Measurements from ENCODE around the gene UPK1B. TPM values are rescaled to one million over a fixed set of nuclear protein-coding genes. Genes with fewer than 3 reads are reported as not detected.
"Not testable (repeated sequence)": the region's sequence is repeated elsewhere in the genome, so short reads cannot be mapped to it uniquely, and the experiment has no call there.

The UPK1B gene
- polyA plus RNA-seq, 4 donors = 0.40 TPM; not detected in 3

- Histone ChIP-seq H3K9me3 (ENCODE audit: control insufficient read depth in 2 of 2, insufficient read depth in 1 of 2, low read depth in 1 of 2, low read length in 1 of 2) (peaks cover 0 to 7% of the 10 kb centered on the region in 2 donors), H3K27me3 (ENCODE audit: control insufficient read depth in 3 of 3, insufficient read depth in 3 of 3, low read length in 3 of 3) (no peaks in the 10 kb centered on the region), H3K4me1 (ENCODE audit: control insufficient read depth in 3 of 3, insufficient read depth in 2 of 3, low read depth in 1 of 3, low read length in 2 of 3) (peaks cover 0 to 10% (median 4%) of the 10 kb centered on the region in 3 donors), H3K27ac (ENCODE audit: low read depth in 1 of 3, low read length in 2 of 3) (peak within 1 kb of the TSS; percentile 94 to 98 (median 97)), H3K36me3 (ENCODE audit: control insufficient read depth in 3 of 3, insufficient read depth in 2 of 3, low read depth in 1 of 3, low read length in 3 of 3) (peaks cover 0 to 4% (median 0%) of the 10 kb centered on the region in 3 donors), H3K4me3 (ENCODE audit: low read depth in 1 of 3, low read length in 3 of 3) (peak within 1 kb of the TSS; percentile 68 to 90 (median 74))
- 1% methylated on average over 45 to 70 of the region's 70 CpGs for WGBS, 3 donors
- FAIRE-seq = no peak
- peak; percentile 89 to 95 for DNase-seq
These were observed 67.4 kb downstream of the UPK1B start, which contains the start of gene B4GALT4 for GRCh38 chr3:119240591-119241434. B4GALT4 (minus strand) TSS chr3:119240878; CDS start chr3:119230099, 10,779 bp downstream.

- H3K4me3 ChIP-seq (ENCODE audit: low read depth in 1 of 3, low read length in 3 of 3); DNase-seq; FAIRE-seq; H3K36me3 ChIP-seq (ENCODE audit: control insufficient read depth in 3 of 3, insufficient read depth in 2 of 3, low read depth in 1 of 3, low read length in 3 of 3); H3K27ac ChIP-seq (ENCODE audit: low read depth in 1 of 3, low read length in 2 of 3); H3K4me1 ChIP-seq (ENCODE audit: control insufficient read depth in 3 of 3, insufficient read depth in 2 of 3, low read depth in 1 of 3, low read length in 2 of 3); H3K27me3 ChIP-seq (ENCODE audit: control insufficient read depth in 3 of 3, insufficient read depth in 3 of 3, low read length in 3 of 3): not testable (repeated sequence)
- 87 to 88% (median 87%) methylated on average over 38 to 49 of the region's 49 CpGs for WGBS, 3 donors
- peaks cover 0 to 11% of the 10 kb centered on the region in 2 donors for H3K9me3 ChIP-seq (ENCODE audit: control insufficient read depth in 2 of 2, insufficient read depth in 1 of 2, low read depth in 1 of 2, low read length in 1 of 2)
These were observed 69.1 kb downstream of the UPK1B start for GRCh38 chr3:119242387-119243057.

GRCh38 chr3:119243058-119243529 lies 69.7 kb downstream of the UPK1B start:
- DNase-seq = not testable (repeated sequence)

GRCh38 chr3:119243712-119244111 lies 70.3 kb downstream of the UPK1B start:
- FAIRE-seq = no peak
- no peaks in the 10 kb centered on the region for H3K27me3 ChIP-seq (ENCODE audit: control insufficient read depth in 3 of 3, insufficient read depth in 3 of 3, low read length in 3 of 3)
- no peak overlapping the region for H3K4me3 ChIP-seq (ENCODE audit: low read depth in 1 of 3, low read length in 3 of 3)
- DNase-seq = no peak
- no peaks in the 10 kb centered on the region for H3K36me3 ChIP-seq (ENCODE audit: control insufficient read depth in 3 of 3, insufficient read depth in 2 of 3, low read depth in 1 of 3, low read length in 3 of 3)
- H3K9me3 ChIP-seq (ENCODE audit: control insufficient read depth in 2 of 2, insufficient read depth in 1 of 2, low read depth in 1 of 2, low read length in 1 of 2) = peaks cover 0 to 14% of the 10 kb centered on the region in 2 donors
- H3K27ac ChIP-seq (ENCODE audit: low read depth in 1 of 3, low read length in 2 of 3) = no peak overlapping the region
- peaks cover 0 to 5% (median 4%) of the 10 kb centered on the region in 3 donors for H3K4me1 ChIP-seq (ENCODE audit: control insufficient read depth in 3 of 3, insufficient read depth in 2 of 3, low read depth in 1 of 3, low read length in 2 of 3)

More at GRCh38 chr3:119243058-119243529, 69.7 kb downstream of the UPK1B start:
- H3K36me3 ChIP-seq (ENCODE audit: control insufficient read depth in 3 of 3, insufficient read depth in 2 of 3, low read depth in 1 of 3, low read length in 3 of 3); H3K4me1 ChIP-seq (ENCODE audit: control insufficient read depth in 3 of 3, insufficient read depth in 2 of 3, low read depth in 1 of 3, low read length in 2 of 3); H3K27ac ChIP-seq (ENCODE audit: low read depth in 1 of 3, low read length in 2 of 3); FAIRE-seq; H3K27me3 ChIP-seq (ENCODE audit: control insufficient read depth in 3 of 3, insufficient read depth in 3 of 3, low read length in 3 of 3); H3K4me3 ChIP-seq (ENCODE audit: low read depth in 1 of 3, low read length in 3 of 3): not testable (repeated sequence)
- 62 to 63% (median 63%) methylated on average over 5 to 7 of the region's 7 CpGs for WGBS, 3 donors
- peaks cover 0 to 14% of the 10 kb centered on the region in 2 donors for H3K9me3 ChIP-seq (ENCODE audit: control insufficient read depth in 2 of 2, insufficient read depth in 1 of 2, low read depth in 1 of 2, low read length in 1 of 2)

GRCh38 chr3:119245778-119246177 lies 72.4 kb downstream of the UPK1B start:
- Histone ChIP-seq H3K27me3 (ENCODE audit: control insufficient read depth in 3 of 3, insufficient read depth in 3 of 3, low read length in 3 of 3) (no peaks in the 10 kb centered on the region), H3K4me1 (ENCODE audit: control insufficient read depth in 3 of 3, insufficient read depth in 2 of 3, low read depth in 1 of 3, low read length in 2 of 3) (no peaks in the 10 kb centered on the region), H3K4me3 (ENCODE audit: low read depth in 1 of 3, low read length in 3 of 3) (no peak overlapping the region), H3K36me3 (ENCODE audit: control insufficient read depth in 3 of 3, insufficient read depth in 2 of 3, low read depth in 1 of 3, low read length in 3 of 3) (no peaks in the 10 kb centered on the region), H3K27ac (ENCODE audit: low read depth in 1 of 3, low read length in 2 of 3) (no peak overlapping the region), H3K9me3 (ENCODE audit: control insufficient read depth in 2 of 2, insufficient read depth in 1 of 2, low read depth in 1 of 2, low read length in 1 of 2) (peaks cover 0 to 14% of the 10 kb centered on the region in 2 donors)
- DNase-seq (no peak), FAIRE-seq (no peak)
- WGBS, 3 donors = 76 to 88% (median 86%) methylated on average over 2 of the region's 2 CpGs

Other genes with a start within 250 kb of the UPK1B start
- under 1 TPM in 2 of 4 donors, not detected in 2; 0.43 to 0.51 TPM for gene IGSF11, start 138.8 kb upstream of the UPK1B start, polyA plus RNA-seq
- not detected for gene TEX55, start 27.4 kb upstream of the UPK1B start, polyA plus RNA-seq
- gene B4GALT4, start 67.3 kb downstream of the UPK1B start, polyA plus RNA-seq = 10 to 100 TPM; 26.2 to 72.2 (median 52.3) TPM
- gene ARHGAP31, start 120.8 kb downstream of the UPK1B start, polyA plus RNA-seq = 1 to 10 TPM in 3 of 4 donors, under 1 TPM in 1; 0.89 to 6.4 (median 4.0) TPM